Activated CD4-positive, alpha-beta T cell treated with anti-CD3 and anti-CD28 coated beads, Interleukin-2, amount 50 U/mL, for 1 hour (primary cell): ENCODE measurements around the gene SIRT2.
"Not testable (repeated sequence)": the region's sequence is repeated elsewhere in the genome, so short reads cannot be mapped to it uniquely, and the experiment has no call there.

Experiments used
- DNase-seq: peaks from one replicate; pipeline ENCODE4 v3.0.0-alpha.2; 2020

Gene SIRT2

DNA sequence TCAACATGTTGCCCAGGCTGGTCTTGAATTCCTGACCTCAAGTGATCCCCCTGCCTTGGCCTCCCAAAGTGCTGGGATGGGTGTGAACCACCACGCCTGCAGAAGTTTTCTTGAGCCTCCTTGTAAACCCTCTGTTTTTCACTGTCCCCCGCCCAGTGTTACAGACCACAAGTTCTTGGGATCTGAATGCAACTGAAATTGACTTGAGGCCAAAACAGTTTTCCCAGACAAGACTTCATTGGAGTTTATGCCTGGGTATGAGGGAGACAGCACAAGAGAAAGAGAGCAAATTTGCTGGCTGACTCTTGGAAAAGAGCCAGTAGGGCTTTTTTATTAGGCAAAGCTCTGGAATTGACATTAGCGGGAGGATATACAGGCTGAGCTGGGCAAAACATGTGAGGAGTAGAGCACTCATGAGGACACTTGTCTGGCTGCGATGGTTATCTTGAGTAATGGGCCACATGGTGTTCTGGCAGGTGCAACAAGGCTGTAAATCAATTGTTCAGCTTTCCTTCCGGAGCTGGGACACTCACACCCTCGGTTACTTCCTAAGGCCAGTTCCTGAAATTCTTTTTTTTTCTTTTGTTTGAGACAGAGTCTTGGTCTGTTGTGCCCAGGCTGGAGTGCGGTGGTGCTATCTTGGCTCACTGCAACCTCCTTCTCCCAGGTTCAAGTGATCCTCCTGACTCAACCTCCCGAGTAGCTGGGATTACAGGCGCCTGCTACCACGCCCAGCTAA, 36.9 kb downstream of the SIRT2 start:
- no peak for DNase-seq

- DNase-seq, result no peak
These were observed 38.0 kb downstream of the SIRT2 start for GRCh38 chr19:38861368-38861767.

- DNase-seq, result not testable (repeated sequence)
These were observed 39.7 kb downstream of the SIRT2 start for GRCh38 chr19:38859631-38860204.

DNA sequence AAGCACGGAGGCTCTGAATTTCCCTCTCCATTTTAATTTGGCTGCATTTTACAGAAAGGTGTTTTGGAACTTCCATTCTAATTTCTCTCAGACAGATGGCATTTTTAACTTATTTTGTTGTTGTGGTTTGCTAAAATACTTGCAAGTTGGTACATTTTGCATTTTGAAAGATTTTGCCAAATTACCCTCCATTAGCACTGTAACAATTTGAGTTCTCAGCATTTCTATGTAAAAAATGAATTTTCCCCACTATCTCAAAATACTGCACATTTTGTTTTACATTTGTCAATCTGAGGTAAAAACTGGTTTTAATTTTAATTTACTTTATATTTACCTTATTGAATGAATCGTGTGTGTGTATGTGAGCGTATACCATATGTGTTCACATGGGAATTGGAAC, 42.6 kb downstream of the SIRT2 start:
- no peak for DNase-seq

DNA sequence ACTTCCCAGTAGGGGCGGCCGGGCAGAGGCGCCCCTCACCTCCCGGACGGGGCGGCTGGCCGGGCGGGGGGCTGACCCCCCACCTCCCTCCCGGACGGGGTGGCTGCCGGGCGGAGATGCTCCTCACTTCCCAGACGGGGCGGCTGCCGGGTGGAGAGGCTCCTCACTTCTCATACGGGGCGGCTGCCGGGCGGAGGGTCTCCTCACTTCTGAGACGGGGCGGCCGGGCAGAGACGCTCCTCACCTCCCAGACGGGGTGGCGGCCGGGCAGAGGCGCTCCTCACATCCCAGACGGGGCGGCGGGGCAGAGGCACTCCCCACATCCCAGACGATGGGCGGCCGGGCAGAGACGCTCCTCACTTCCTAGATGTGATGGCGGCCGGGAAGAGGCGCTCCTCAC, 43.7 kb downstream of the SIRT2 start:
- DNase-seq, result not testable (repeated sequence)

GRCh38 chr19:38854961-38855360, 44.5 kb downstream of the SIRT2 start:
- not testable (repeated sequence) for DNase-seq

- DNase-seq, result no peak
These were observed 46.2 kb downstream of the SIRT2 start for GRCh38 chr19:38853214-38853613.

GRCh38 chr19:38852231-38853044, 47.0 kb downstream of the SIRT2 start:
- peak; percentile 64 for DNase-seq

DNA sequence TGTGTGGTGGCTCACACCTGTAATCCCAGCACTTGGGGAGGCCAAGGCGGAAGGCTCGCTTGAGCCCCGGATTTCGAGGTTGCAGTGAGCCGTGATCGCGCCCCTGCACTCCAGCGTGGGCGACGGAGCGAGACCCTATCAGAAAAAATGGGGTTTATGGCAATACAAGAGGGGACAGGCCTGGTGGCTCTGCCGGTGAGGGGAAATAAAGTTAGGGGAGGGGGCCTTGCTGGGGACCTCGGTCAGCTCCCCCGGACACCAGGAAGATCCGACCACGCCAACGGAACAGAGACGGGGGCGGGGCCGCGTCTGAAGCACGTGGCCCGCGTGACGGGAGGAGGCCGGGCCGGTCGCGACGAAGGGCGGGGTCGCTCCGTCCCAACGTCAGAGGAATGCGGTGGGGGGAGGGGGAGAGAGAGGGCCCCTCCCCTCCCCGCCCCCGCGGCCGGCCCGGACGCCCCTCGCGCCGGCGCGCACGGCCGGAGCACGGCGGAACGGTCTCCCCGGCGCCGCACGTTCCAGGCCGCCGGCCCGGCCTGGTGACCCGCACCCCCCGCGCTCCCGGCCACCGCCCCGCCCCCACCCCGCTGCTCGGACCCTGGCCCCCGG, 47.7 kb downstream of the SIRT2 start:
- DNase-seq, result peak; percentile 86

- peak; percentile 20 for DNase-seq
These were observed 48.3 kb downstream of the SIRT2 start for GRCh38 chr19:38850976-38851621.

DNA sequence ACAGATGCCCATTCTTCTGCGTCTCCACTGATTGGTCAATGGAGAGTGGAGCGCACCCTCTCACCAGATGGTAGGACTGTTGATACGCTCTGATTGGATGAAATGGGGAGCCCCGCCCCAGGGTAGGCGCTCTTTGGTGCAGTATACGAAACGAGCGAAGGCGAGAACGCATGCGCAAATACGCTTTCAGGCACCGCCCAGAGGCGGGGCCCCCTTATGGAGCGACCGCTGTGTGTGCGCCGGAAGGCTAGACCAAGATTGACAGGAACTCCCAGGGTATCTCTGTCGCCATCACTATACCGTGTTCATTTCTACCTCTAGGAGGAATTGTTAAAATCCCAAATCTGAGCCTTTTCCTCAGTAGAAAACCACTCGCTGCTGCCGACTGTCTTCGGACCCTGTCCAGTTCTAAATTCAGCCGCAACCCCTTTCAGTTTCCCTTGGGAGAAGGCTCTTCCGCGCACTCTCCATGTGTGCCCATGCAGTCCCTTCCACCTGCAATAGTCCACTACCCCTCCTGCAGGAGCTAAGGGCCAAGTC, 48.9 kb downstream of the SIRT2 start:
- peak; percentile 97 for DNase-seq

DNA sequence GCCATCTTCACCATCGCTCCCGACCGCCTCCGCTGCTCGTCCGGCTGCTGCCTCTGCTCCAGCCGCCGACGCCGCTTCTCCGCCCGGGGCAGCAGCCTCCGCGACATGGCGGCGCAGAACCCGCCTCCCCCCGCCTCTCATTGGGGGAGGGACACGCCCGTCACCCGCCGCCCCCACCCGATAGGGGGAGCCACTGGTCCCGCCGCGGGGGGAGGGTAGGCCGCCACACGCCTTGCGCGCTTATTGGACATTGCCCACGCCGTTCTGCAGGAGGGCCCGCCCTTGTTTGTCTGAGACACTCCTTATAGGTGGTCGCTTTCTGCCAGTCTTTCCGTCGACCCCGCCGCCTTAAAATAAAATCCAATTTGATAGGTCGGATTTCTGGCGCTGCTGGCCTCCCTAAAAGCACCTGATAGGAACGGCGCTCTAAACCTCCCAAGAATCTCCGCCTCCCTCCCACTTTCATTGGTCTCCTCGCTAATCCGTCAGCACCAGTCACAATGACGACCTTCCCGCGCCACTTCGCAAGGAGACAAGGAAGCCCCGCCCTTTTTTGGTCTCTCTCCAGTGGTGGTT, 49.5 kb downstream of the SIRT2 start, which contains the start of gene HNRNPL:
HNRNPL (minus strand) TSS at position 127 of the 576 bp plus-strand sequence; CDS start at position 107, 20 bp downstream.
- DNase-seq, result peak; percentile 99

DNA sequence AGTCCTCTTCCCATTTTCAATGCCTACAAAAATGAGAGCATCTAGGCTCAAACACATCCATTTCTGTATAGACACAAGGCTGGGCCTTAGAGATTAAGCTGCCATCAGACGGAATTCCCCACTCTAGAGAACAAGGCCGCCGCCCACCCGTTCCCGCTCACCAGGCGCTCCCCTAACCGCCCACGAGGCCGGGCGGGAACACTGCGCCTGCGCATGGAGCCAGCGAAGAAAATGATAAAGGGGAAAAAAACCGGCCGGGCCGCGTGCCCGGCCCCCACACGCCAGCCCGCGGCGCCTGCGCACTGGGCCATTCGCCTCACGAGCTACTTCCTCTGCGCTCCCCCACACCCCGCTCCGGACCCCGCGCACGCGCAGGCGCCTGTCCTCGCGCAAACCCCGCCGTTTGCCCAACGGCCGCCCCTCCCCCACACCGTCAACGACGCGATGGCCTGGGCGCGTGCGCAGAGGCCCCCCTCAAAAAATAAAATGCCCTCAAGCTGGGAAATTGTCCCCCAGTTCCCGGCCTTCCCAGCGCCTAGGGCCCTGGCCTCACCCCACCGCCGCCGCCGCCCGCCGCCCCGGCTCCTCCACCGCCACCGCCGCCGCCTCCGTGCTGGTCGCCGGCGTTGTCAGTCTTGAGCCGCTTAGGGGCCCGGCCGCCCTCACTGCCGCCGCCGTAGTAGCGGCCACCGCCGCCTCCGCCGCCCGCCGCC, 50.1 kb downstream of the SIRT2 start:
- peak; percentile 96 for DNase-seq

GRCh38 chr19:38848299-38849146, 50.9 kb downstream of the SIRT2 start:
- no peak for DNase-seq

- DNase-seq, result no peak
These were observed 53.3 kb downstream of the SIRT2 start for GRCh38 chr19:38846097-38846496.

DNA sequence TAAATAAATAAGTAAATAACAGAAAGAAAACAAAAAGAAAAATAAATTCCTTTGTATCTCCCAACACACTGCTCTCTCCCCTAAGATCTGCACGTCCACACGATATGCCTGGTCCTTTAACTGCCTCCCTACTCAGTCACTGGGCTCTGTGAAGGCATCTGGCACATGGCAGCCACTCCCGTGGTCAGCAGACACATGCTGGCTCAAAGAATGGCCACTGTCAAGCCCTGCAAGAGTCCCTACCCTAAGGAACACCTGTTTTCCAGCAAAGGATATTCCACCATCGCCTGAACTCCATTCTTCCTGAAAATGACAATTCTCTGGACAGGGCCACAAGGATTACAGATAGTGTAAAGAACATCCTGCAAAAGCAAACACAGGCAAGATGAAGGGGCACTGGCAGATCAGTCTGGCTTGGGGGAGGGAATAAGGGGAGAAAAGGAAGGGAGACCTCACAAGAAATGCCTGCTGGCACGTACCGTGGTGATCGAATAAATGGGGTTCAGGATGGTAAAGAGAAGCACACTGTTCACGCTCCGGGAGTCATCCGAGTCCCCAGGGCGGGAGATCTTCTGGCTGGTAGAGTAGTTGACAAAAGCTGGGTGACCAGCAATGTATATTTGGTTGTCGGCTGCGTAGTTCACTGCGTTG, 53.9 kb downstream of the SIRT2 start:
- DNase-seq, result no peak

- DNase-seq, result no peak
These were observed 55.2 kb downstream of the SIRT2 start for GRCh38 chr19:38844093-38844686.

DNA sequence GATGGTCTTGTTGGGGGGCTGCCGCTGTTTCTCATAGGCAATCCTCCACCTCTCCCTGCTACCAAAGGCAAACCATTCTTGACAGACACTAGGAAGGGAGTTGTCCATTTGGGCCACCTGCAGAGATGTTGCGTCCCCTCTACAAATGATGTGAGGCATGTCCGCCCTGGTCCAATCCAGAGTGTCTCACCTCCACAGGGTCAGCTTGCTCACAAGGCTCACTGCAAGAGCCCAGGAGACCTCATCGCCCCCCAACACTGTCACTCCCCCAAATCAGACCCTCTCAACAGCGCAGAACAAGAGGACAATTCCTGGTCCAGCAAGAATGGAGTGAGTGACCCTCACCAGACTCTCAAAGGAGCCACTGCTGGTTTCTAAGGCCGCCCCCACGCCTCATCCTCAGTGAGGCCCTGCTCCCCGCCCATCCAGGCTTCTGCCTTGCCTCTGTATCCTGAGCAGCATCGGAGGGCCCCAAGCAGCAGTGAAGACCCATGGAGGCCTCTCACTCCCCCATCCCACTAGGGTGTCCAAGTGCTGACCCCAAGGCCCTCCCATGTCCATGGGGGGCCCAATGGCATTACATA, 56.2 kb downstream of the SIRT2 start:
- no peak for DNase-seq
